Measurements from ENCODE around the gene GPC6.

DNA sequence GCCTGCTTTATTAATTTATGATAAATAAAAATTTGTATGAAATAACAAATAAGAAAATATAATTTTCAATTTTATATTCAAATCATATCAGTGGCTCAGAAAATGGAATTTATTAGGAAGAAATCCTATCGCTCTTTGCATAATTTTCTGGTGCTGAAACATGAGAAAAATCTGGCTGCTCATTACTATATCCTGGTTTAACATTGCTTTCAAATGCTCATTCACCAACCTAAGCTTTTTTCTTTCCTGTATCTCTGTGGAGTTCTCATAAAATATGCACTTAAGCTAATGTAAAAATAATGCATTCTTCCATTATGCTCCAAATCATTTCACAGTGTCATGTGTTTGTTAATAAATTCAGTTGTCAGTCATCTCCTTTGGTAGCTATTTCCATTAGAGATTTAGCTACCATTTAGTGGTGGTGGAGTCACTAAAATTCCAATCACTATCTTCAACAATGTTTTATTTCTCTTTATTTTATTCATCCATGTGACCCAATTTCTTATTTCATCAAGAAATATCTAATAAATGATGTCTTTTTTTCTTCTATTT lies 754.9 kb downstream of the GPC6 start:
- TF ChIP-seq GATA2 (IDR thresholded peaks at IDR 0.05; ENCODE audit: low read depth, low read length), result no peak
- no peak for TF ChIP-seq GATA3 (IDR thresholded peaks at IDR 0.05; ENCODE audit: low read depth, low read length)

All from SH-SY5Y (cell line).